ENCODE measurements around the gene NDUFS6. TPM values are rescaled to one million over a fixed set of nuclear protein-coding genes. Genes with fewer than 3 reads are reported as not detected.

Gene NDUFS6
- total RNA-seq, 1 donor from 2014 or later: 35.1 TPM

GRCh38 chr5:1784197-1785050 is 16.8 kb upstream of the NDUFS6 start:
- H3K36me3 Mint-ChIP-seq (ENCODE audit: unreplicated experiment): no peaks in the 10 kb centered on the region
- H3K4me1 Mint-ChIP-seq (ENCODE audit: unreplicated experiment): peaks cover 3% of the 10 kb centered on the region
- H3K9me3 Mint-ChIP-seq (ENCODE audit: unreplicated experiment): no peaks in the 10 kb centered on the region
- H3K4me3 Mint-ChIP-seq (ENCODE audit: unreplicated experiment): no peak overlapping the region
- no peak overlapping the region for H3K27ac Mint-ChIP-seq (ENCODE audit: unreplicated experiment)
- TF ChIP-seq CTCF (IDR thresholded peaks at IDR 0.05): no peak
- DNase-seq (ENCODE audit: extremely low spot score, unreplicated experiment): no peak
- peaks cover 5% of the 10 kb centered on the region for H3K27me3 Mint-ChIP-seq (ENCODE audit: unreplicated experiment)

- no peak overlapping the region for H3K4me3 Mint-ChIP-seq (ENCODE audit: unreplicated experiment)
- no peak for DNase-seq (ENCODE audit: extremely low spot score, unreplicated experiment)
Measured at GRCh38 chr5:1785062-1785461, 16.1 kb upstream of the NDUFS6 start.

GRCh38 chr5:1785984-1786383 is 15.2 kb upstream of the NDUFS6 start:
- peaks cover 17% of the 10 kb centered on the region for H3K4me1 Mint-ChIP-seq (ENCODE audit: unreplicated experiment)
- TF ChIP-seq CTCF (IDR thresholded peaks at IDR 0.05): no peak
- H3K36me3 Mint-ChIP-seq (ENCODE audit: unreplicated experiment): no peaks in the 10 kb centered on the region
- H3K27me3 Mint-ChIP-seq (ENCODE audit: unreplicated experiment): peaks cover 5% of the 10 kb centered on the region
- H3K27ac Mint-ChIP-seq (ENCODE audit: unreplicated experiment): no peak overlapping the region
- H3K4me3 Mint-ChIP-seq (ENCODE audit: unreplicated experiment): no peak overlapping the region
- no peak for DNase-seq (ENCODE audit: extremely low spot score, unreplicated experiment)
- no peaks in the 10 kb centered on the region for H3K9me3 Mint-ChIP-seq (ENCODE audit: unreplicated experiment)

More at GRCh38 chr5:1785062-1785461, 16.1 kb upstream of the NDUFS6 start:
- TF ChIP-seq CTCF (IDR thresholded peaks at IDR 0.05): no peak
- H3K27me3 Mint-ChIP-seq (ENCODE audit: unreplicated experiment): peaks cover 5% of the 10 kb centered on the region
- H3K36me3 Mint-ChIP-seq (ENCODE audit: unreplicated experiment): no peaks in the 10 kb centered on the region
- no peaks in the 10 kb centered on the region for H3K9me3 Mint-ChIP-seq (ENCODE audit: unreplicated experiment)
- H3K4me1 Mint-ChIP-seq (ENCODE audit: unreplicated experiment): peaks cover 10% of the 10 kb centered on the region
- H3K27ac Mint-ChIP-seq (ENCODE audit: unreplicated experiment): no peak overlapping the region

GRCh38 chr5:1786621-1787471 is 14.4 kb upstream of the NDUFS6 start:
- TF ChIP-seq CTCF (IDR thresholded peaks at IDR 0.05): no peak
- Mint-ChIP-seq H3K4me3 (ENCODE audit: unreplicated experiment) (no peak overlapping the region), H3K9me3 (ENCODE audit: unreplicated experiment) (no peaks in the 10 kb centered on the region), H3K27me3 (ENCODE audit: unreplicated experiment) (peaks cover 5% of the 10 kb centered on the region), H3K27ac (ENCODE audit: unreplicated experiment) (no peak overlapping the region), H3K4me1 (ENCODE audit: unreplicated experiment) (peaks cover 17% of the 10 kb centered on the region), H3K36me3 (ENCODE audit: unreplicated experiment) (no peaks in the 10 kb centered on the region)
- no peak for DNase-seq (ENCODE audit: extremely low spot score, unreplicated experiment)
